GM10266 (cell line): ENCODE measurements around the gene LHCGR.

Experiments
- DNase-seq: peaks from one replicate; pipeline ENCODE4 v3.0.0; 2012; ENCODE audit errors: extremely low spot score
- TF ChIP-seq, protein P1 (sequence below): IDR thresholded peaks from 2 replicates; pipeline ENCODE4 v1.5.1; 2012; ENCODE audit warnings: mild to moderate bottlenecking, low read depth; ENCODE audit not compliant: control insufficient read depth, insufficient read depth; ENCODE audit errors: missing control alignments

LHCGR gene

DNA sequence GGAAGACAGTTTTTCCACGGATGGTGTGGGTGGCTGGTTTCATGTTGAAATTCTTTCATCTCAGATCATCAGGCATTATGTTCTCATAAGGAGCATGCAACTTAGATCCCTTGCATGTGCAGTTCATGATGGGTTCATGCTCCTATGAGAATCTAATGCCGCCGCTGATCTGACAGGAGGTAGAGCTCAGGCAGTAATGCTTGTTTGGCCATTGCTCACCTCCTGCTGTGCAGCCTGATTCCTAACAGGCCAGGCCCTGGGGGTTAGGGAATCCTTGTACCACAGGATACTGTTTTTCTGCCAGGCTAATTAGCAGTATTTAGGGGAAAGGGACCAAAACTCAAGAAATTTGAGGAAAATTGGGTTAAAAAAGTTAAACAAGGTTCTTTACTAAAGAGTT lies 5.3 kb upstream of the LHCGR start:
- TF ChIP-seq, protein P1, sequence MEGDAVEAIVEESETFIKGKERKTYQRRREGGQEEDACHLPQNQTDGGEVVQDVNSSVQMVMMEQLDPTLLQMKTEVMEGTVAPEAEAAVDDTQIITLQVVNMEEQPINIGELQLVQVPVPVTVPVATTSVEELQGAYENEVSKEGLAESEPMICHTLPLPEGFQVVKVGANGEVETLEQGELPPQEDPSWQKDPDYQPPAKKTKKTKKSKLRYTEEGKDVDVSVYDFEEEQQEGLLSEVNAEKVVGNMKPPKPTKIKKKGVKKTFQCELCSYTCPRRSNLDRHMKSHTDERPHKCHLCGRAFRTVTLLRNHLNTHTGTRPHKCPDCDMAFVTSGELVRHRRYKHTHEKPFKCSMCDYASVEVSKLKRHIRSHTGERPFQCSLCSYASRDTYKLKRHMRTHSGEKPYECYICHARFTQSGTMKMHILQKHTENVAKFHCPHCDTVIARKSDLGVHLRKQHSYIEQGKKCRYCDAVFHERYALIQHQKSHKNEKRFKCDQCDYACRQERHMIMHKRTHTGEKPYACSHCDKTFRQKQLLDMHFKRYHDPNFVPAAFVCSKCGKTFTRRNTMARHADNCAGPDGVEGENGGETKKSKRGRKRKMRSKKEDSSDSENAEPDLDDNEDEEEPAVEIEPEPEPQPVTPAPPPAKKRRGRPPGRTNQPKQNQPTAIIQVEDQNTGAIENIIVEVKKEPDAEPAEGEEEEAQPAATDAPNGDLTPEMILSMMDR: no peak
- no peak for DNase-seq

DNA sequence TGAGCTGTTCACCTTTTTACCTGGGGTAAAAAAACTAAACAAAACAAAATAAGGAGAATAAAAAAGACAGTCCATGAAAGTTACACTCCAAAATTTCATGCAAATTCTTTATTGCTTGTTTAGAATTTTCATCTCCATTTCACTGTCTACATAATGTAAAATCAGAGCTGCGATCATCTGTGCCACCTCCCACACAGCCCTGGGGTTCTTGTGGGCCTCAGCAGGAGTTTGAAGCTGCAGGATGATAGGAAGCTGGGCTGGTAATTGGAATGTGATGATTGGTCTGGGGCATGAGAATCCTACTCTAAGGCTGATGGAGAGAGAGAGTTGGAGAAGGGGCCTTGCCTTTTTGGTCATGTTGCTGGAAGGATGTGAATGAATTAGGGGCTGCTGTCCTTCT lies 4.2 kb upstream of the LHCGR start:
- no peak for DNase-seq
- TF ChIP-seq, protein P1: no peak

DNA sequence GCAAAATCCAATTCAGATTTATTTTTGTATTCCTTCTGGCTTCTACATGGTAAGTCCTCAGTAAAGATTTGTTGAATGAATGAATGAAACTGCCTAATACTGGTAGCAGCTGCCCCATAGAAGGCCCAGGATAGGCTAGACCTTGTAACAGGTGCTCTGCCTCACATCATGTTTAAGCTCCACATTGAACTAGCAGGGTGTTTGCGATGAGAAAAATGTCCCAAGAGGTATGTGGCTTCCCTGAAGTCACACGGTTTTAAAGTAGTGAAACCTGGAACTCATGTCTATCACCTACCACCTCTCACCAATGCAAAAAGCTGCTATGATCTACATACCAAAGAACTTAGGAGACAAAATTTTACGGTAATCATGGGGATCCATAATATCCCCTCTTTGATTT lies 765 bp upstream of the LHCGR start:
- no peak for DNase-seq
- TF ChIP-seq, protein P1: no peak

DNA sequence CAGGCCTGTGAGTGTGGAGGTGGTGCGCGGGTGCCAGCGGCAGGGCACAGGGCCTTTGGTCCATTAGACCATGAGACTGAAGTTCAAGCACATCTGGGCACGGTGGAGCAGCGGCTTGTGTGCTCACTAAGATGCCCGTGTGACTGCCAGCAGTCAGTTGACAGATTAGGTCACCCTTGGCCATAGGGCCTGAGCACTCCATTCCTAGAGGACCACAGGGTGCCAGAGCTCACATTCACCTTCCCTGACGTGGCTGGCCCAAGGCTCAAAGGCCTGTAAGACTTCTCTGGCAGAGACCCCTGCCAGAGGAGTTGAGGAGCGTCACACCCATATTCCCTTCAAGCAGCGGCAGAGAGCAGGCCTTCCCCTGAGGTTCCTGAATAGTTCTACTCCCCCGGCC lies 650 bp downstream of the LHCGR start:
- TF ChIP-seq, protein P1: no peak
- no peak for DNase-seq

DNA sequence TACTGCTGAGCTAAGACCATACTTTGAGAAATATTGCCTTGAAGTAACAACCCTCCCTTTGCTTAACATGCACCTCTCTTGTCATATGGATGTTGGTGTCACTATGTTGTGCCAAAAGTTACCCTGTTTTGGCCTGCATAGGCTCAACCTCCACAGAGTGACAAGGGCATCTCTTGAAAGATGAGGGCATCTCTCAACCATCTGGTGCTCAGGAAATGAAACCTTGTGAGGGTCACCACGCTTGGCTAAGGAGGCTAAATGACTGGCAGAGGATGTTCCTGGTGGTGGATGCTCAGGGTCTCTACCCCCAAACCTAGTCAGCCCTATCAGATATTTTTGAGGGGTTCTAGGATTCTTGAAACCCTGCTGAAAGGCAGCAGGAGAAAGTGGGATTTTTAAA lies 2.3 kb downstream of the LHCGR start:
- no peak for DNase-seq
- TF ChIP-seq, protein P1: no peak

DNA sequence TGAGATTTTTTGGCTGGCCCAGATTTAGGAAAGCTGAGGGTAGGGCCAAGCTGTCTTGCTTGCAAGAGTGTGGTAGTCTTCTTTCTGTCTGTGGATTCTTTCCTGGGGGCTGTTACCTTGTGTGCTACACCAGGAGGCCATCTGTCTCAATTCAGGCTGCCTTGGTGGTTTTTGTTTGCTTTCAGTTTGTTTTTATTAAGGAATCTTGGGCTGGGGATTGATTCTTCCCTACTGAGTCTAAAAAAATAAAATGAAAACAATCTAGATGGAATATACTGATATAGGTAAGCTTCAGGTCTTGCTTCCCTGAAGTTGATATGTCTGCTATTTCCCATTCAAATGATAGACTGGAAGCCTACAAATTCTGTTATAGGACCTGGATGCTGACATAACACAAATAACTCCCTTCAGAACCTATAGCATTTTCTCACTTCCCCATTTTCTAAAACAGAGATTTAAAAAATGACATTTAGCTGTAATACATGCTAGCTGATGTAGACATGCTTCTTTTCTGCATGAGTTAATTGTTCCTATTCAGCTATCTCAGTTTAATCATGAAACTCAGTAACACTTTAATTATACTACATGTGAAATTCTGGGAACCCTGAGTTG lies 5.3 kb downstream of the LHCGR start:
- peak; percentile 47 for DNase-seq
- TF ChIP-seq, protein P1: no peak

DNA sequence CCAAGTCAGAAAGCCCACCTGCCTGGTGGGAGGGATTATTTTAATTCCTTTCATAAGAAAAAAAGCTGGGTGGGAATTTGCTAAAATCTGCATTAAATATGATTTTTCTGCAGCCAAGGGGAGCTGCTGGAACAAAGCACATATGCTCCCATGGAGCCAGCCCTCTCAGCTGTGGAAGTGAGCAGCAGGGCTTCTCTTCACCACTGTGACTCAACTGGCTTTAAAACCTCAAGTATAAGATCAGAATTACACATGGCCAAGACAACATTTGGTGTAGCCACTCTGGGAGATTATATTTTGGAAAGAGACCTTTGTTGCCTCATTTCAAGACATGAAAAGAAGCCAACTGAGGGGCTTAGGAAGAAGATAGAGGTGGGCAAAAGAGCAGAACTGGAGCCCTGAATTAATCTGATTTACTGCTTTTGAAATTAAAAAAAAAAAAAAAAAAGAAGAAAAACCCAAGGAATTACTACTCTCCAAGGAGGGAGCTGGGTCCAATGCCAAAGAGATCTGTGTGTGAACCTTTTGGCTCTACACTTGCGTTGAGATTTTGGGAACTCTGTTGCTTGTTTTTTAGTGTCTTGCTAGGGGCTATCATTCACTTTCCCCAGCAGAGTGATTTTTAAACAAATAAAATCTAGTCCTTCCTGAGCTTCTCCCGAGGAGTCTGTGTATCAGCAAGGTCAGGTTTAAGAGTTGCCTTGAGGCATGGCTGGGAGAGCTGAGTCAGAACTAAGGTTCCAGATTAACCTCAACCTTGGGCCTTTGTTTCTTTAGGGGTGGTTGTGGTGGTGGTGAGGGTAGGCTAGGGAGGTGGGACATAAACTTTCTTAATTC lies 6.0 kb downstream of the LHCGR start:
- TF ChIP-seq, protein P1: no peak
- no peak for DNase-seq
